Naive thymus-derived CD8-positive, alpha-beta T cell (primary cell): ENCODE results near the gene RTN1. TPM values are rescaled to one million over a fixed set of nuclear protein-coding genes. Genes with fewer than 3 reads are reported as not detected.

Source experiments
- microRNA-seq: library from miRNA; unstranded; fragments of <30 nt; microRNA quantifications from one replicate; pipeline ENCODE4 v1.2.0, GENCODE V29; 2022; ENCODE audit warnings: borderline microRNAs expressed
- polyA plus RNA-seq, 3 donors: library from polyadenylated mRNA; unstranded; fragments of 300-500 nt; fragmentation: Illumina TruSeq; gene quantifications; one replicate each; pipeline ENCODE4 v1.2.3, GENCODE V29; 2021
- total RNA-seq, 8 experiments: library from RNA in 2 of 8; stranded (reverse) in 2 of 8; gene quantifications; one replicate each; pipeline ENCODE4 v1.2.3 and lab custom pipeline; 2021 to 2026

Gene RTN1
- total and polyA plus RNA-seq, 5 experiments from 2014 or later = 0.10 TPM; not detected in 4

Small RNAs within 50 kb of the gene (microRNA-seq; reads per million reads assigned to microRNA genes)
- gene MIR5586 = not detected

Other genes with a start within 250 kb of the RTN1 start
- gene LRRC9, start 49.4 kb upstream of the RTN1 start, total RNA-seq = not detected
- not detected for gene LRRC9, start 49.4 kb upstream of the RTN1 start, polyA plus RNA-seq
- gene PCNX4, start 221.1 kb upstream of the RTN1 start, total RNA-seq = 10 to 100 TPM; 46.7 to 50.0 TPM
- 10 to 100 TPM; 16.6 to 20.1 (median 17.6) TPM for gene PCNX4, start 221.1 kb upstream of the RTN1 start, polyA plus RNA-seq